HepG2 (cell line): ENCODE results near the gene MAMSTR.

Source experiments
- CHCHD3 ChIP-seq: sonication (generic); formaldehyde crosslinking; IDR thresholded peaks from 2 replicates; pipeline ENCODE4 v1.8.0; 2022; ENCODE audit warnings: mild to moderate bottlenecking, missing genetic modification reagents, moderate library complexity
- E2F2 ChIP-seq: sonication (generic); formaldehyde crosslinking; IDR thresholded peaks from 2 replicates; pipeline ENCODE4 v1.4.0; 2020; ENCODE audit warnings: missing genetic modification reagents, borderline replicate concordance
- HNF4G ChIP-seq, 2 experiments: sonication (generic) in 1 of 2; formaldehyde crosslinking in 1 of 2; IDR thresholded peaks; 2 replicates each; pipeline versions ENCODE4 v1.4.0 to v1.6.1; 2011 to 2020; ENCODE audit warnings: borderline replicate concordance in 2 of 2, low read depth in 2 of 2, mild to moderate bottlenecking in 2 of 2, low read length in 1 of 2, missing genetic modification reagents in 1 of 2, moderate library complexity in 1 of 2
- MAX ChIP-seq: IDR thresholded peaks from 2 replicates; pipeline ENCODE4 v1.6.1; 2012; ENCODE audit warnings: inconsistent platforms
- POLR2AphosphoS2 ChIP-seq: IDR thresholded peaks from 2 replicates; pipeline ENCODE4 v1.6.1; 2011; ENCODE audit warnings: low read depth, low read length, improper control_type of control experiment
- SP5 ChIP-seq: IDR thresholded peaks from 2 replicates; pipeline ENCODE4 v1.6.1; 2016; ENCODE audit warnings: low read depth, borderline replicate concordance
- TCF12 ChIP-seq, 2 experiments: fragments of 450-650 bp in 1 of 2; sonication (generic) in 1 of 2; formaldehyde crosslinking in 1 of 2; IDR thresholded peaks; 2 replicates each; pipeline versions ENCODE4 v1.6.1 to v1.8.0; 2017 to 2022; ENCODE audit warnings: antibody characterized with exemption in 1 of 2, mild to moderate bottlenecking in 1 of 2, missing genetic modification reagents in 1 of 2, moderate library complexity in 1 of 2
- U2AF1 ChIP-seq: fragments of 200-400 bp; formaldehyde crosslinking; optimal IDR thresholded peaks from 2 replicates; pipeline ENCODE3; 2017; ENCODE audit warnings: mild to moderate bottlenecking, low read depth, low read length
- ZSCAN29 ChIP-seq: sonication (generic); formaldehyde crosslinking; conservative IDR thresholded peaks from 2 replicates; pipeline ENCODE4 v1.4.0; 2020; ENCODE audit warnings: mild to moderate bottlenecking, missing genetic modification reagents

DNA sequence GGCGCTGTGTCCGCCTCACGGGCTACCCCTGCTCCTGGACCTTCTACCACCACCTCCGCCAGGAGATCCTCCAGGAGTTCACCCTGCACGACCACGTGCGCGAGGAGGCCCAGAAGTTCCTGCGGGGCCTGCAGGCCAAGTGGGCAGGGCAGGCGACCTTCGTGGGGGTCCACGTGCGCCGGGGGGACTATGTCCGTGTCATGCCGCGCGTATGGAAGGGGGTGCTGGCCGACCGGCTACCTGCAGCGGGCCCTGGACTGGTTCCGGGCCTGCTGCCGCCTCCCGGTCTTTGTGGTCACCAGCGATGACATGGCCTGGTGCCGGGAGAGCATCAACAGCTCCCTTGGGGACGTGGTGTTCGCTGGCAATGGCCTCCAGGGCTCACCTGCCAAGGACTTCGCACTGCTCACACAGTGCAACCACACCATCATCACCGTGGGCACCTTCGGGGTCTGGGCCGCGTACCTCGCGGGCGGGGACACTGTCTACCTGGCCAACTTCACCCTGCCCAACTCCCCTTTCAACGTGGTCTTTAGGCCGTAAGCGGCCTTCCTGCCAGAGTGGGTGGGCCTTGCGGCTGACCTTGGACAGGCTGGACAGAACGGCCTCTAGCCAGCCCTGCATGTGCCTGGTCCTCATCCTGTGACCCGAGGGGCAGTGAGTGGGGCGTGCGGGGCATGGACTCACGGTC is 38.9 kb downstream of the MAMSTR start:
- no peak for TF ChIP-seq U2AF1
- TF ChIP-seq E2F2 (CRISPR knock-in tag), result no peak
- TF ChIP-seq CHCHD3 (CRISPR knock-in tag), result no peak
- TF ChIP-seq HNF4G (IDR thresholded peaks at IDR 0.05; ENCODE audit: borderline replicate concordance, low read depth, low read length), result no peak
- no peak for TF ChIP-seq HNF4G (CRISPR knock-in tag; IDR thresholded peaks at IDR 0.05; ENCODE audit: borderline replicate concordance, low read depth)
- peak; percentile 39; the same call in 1 of the 2 replicates for TF ChIP-seq MAX
- TF ChIP-seq ZSCAN29 (CRISPR knock-in tag), result no peak
- no peak for TF ChIP-seq POLR2AphosphoS2
- no peak for TF ChIP-seq TCF12 (IDR thresholded peaks at IDR 0.05)
- TF ChIP-seq TCF12 (CRISPR knock-in tag; IDR thresholded peaks at IDR 0.05), result no peak
- 0 out of 2 replicates have a peak, but pooled peaks have one; percentile 35 for TF ChIP-seq SP5
